NCI-H1436 (cell line): ENCODE data around the gene CYFIP1.

Source experiments
- DNase-seq: peaks from one replicate; lab custom pipeline; 2025; lab: John Stamatoyannopoulos, UW

The CYFIP1 gene

DNA sequence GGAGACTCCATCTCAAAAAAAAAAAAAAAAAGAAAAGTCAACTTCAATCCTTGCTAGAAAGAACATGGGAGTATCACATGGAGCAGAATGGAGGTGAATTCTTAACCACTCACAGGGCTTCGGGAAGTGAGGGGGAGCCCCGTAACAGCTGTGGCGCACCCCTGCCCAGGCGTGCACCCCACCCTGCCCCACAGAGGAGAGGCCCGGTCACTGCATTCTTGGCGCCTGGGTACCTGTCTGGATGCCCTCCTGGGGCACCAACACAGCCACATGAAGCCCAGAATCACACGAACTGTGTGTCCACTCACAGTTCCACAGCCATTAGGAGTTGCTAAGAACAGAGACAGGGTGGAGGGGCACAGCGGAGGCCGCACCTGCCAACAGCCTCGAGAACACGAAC is 89.9 kb downstream of the CYFIP1 start:
- DNase-seq, result no peak

- no peak for DNase-seq
These were observed 90.9 kb downstream of the CYFIP1 start for GRCh38 chr15:22889146-22889818.

- DNase-seq, result no peak
These were observed 91.9 kb downstream of the CYFIP1 start for GRCh38 chr15:22888120-22888859.

GRCh38 chr15:22887157-22887951 is 92.8 kb downstream of the CYFIP1 start:
- no peak for DNase-seq

- DNase-seq, result no peak
These were observed 95.0 kb downstream of the CYFIP1 start for GRCh38 chr15:22885120-22885519.

DNA sequence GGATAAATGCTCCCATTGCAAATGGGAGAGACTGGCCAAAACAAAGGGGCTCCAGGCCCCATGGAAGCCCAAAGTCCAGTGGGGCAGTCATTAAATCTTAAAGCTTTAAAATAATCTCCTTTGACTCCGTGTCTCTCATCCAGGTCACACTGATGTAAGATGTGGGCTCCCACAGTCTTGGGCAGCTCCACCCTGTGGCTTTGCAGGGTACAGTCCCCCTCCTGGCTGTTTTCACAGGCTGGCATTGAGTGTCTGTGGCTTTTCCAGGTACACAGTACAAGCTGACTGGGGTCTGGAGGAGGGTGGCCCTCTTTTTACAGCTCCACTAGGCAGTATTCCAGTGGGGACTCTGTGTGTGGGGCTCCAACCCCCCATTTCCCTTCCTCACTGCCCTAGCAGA is 95.8 kb downstream of the CYFIP1 start:
- DNase-seq, result no peak

DNA sequence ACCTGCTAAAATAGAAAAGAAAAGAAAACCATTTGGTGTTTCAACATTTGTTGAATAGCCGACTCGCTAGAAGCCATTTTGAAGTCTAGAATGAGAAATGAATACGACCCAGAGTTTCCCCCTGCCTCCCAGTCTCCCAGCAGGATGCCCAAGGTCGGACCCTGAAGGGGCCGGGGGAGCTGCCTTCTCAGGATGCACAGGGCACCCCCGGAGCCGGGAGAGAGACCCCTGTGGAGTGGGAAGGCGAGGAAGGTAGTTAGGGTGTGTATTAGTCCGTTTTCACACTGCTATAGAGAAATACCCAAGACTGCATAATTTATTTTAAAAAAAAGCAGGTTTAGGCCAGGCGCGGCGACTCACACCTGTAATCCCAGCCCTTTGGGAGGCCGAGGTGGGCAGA is 97.0 kb downstream of the CYFIP1 start:
- no peak for DNase-seq

GRCh38 chr15:22881739-22882440 is 98.3 kb downstream of the CYFIP1 start:
- DNase-seq, result no peak

DNA sequence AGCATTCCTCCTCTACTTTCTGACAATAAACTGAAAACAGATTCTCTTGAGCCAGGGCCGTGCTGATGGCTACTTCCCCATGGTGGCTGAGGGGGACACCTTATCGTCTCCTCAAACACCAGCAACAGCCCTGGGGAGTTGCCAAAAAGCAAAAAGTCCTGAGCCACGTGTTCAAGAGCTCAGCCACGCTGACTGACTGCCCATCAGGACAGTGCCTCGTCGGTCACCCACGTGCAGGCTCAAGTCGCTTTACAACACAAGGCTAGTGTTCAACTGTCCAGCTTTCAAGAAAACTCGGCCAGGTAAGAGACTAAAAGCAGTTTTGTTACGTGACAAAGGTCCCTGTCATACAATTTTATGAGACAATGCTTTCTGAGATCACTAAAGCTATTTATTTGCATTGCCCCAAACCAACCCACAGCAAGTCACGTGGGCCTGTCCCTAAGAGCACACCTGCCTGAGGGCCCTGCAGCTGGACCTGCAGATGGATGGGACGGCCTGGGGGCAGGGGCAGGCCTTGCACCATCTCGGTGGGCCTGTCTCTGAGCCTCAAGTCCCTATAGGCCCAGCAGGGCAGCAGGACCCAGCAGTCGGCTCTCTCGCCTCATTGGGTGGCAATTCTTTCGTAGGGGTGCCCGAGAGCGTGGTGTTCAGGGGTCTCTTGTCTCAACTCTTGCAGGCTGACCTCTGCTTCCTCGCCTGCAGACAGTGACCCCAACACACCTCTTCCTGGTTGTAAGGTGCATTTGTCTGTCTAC is 99.0 kb downstream of the CYFIP1 start:
- no peak for DNase-seq

DNA sequence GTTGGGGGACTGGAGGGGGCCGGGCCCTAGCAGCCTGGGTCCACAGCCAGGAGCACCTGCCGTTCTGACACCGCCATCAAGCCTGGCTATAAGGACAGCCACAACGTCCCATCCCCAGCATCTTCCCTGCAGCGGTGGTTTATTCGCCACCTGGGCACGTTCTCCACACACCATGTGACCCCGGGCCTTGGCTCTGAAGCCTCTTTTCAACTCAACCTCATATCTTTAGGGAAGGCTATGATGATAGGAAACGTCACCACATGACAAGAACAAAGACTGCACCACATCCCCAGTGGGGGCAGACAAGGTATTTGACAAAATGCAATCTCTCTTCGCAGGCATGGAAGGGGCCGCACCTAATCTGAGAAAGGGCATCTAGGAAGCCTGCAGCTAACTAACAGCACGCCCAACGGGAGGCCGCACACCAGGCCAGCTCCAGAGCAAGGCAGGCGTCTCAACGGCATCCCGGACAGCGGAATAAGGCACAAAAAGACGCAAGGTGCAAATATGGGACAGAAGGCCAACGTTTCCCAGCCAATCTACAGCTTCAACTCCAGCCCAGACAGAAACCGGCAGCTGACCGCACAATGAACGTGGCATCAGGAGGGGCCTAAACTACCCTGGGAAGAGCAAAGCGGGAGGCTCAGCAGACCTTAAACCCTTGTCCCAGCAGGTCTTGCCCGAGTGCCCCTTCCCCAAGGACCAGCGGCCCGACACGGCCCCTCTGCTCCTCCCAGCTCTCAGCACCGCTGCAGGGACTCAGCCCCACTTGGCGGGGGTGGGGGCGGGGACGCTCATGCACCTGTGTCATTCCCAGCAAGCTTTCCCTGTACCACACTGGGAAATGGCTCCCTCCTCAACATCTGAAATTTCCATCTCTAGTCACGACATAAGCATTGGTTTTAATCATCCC is 99.8 kb downstream of the CYFIP1 start:
- DNase-seq, result no peak

GRCh38 chr15:22878103-22878502 is 102.1 kb downstream of the CYFIP1 start:
- no peak for DNase-seq

DNA sequence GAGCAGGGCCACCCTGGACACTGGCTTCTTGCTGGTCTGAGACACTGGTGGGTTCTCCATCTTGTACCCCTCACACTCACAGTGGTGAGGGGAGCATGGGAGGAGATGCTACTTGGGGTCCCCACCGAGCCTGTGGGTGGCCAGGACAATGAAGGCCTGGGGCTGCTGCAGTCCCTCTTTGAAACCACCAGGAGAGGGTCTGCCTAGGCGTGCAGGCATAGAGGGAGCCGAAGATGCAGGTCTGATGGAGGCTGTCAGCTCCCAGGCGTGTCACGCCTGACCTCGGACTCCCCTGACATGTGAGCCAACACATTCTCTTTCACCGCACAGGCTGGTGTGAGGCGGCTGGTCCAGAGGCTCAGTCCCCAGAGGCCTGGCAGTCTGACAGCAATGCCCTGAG is 102.6 kb downstream of the CYFIP1 start:
- no peak for DNase-seq

DNA sequence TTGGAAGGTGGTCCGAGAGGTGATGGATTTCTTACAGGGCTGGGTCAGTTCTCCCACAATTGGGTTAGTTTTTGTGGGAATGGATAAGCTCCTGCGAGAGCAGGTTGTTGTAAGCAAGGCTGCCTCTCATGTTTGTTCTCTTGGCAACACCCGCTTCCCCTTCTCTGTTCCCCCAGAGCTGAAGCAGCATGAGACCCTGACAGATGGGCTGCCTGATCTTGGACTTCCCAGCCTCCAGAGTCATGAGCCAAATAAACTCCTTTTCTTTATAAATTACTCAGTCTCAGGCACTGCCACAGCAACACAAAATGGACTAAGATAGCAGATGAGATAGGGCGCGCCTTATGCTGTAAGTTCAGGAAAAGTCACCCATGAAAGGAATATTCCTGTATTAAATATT is 103.1 kb downstream of the CYFIP1 start:
- no peak for DNase-seq

DNA sequence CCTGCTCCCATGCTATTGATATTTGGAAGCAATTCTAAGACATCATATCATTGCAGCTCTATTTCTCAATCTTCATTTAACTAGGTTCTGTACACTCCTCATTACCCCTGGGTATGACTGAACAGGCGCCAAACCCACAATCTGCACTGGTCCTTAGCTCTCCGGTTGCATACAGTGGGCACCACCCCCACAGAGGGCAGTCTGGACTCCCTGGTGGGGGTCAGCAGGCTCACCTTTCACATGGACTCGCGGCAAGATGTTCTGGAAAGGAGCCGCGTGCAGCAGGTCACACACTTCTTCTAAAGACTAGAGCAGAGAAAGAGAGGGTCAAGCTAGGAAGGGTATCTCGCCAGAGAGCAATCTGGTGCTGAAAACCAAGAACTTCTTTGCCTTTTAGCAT is 105.2 kb downstream of the CYFIP1 start:
- no peak for DNase-seq

- DNase-seq, result no peak
These were observed 105.9 kb downstream of the CYFIP1 start for GRCh38 chr15:22874256-22874655.

DNA sequence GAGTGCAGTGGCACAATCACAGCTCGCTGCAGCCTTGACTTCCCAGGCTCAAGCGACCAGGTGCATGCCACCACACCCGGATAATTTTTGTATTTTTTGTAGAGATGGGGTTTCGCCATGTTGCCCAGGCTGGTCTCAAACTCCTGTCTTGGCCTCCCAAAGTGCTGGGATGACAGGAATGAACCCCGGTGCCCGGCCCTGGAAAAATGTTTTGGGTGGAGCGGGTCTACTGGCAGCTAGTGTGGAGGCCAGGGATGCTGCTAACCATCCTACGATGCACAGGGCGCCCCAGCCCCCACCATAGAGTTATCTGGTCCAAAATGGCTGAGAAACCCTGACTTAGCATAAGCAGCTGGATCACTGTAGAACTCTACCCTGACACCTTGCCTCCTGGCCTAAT is 106.3 kb downstream of the CYFIP1 start:
- no peak for DNase-seq

- DNase-seq, result no peak
These were observed 107.0 kb downstream of the CYFIP1 start for GRCh38 chr15:22872936-22873701.

DNA sequence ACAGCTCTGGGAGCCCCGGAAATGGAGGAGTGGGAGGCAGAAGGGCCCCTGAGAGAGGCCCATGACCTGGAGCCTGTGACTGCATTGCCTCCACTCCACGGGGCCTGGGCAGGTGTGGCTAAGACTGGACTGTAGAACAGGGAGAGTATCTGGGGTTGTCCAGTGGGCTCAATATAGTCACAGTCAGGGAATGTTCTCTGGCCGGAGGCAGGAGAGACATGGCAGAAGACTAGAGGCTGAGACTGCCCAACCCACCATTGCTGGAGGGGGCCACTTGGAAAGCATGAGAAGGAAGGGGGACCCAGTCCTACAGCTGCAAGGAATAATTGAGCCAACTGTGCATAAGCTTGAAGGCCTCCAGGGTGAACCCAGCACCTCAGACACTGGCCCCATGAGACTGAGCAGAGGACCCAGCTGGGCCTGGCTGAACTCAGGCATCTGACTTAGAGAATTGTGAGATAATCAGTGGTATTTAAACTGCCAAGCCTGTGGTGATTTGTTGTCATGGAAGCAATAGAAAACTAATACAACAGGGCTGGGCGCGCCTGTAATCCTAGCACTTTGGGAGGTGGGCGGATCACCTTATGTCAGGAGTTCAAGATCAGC is 108.6 kb downstream of the CYFIP1 start:
- no peak for DNase-seq

DNA sequence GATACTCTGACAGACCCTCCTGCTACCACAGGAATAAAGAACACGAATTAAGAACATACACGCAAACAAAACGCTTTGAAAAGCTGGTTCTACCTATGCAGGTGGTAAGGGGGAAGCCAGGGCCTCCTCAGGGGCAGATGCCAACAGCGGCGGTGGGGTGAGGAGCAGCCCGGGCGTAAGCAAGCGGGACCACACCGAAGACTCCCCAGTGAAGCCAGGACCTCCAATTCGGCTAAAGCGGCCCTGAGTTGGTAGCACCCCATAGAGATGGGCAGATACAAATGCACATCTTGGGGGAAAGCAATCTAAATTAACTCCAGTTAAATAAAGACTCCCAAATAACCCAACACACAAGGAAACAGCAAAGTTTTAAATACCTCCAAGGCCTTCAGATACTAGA is 109.3 kb downstream of the CYFIP1 start:
- DNase-seq, result no peak
